ENCODE data around the gene SFR1. TPM values are rescaled to one million over a fixed set of nuclear protein-coding genes. Genes with fewer than 3 reads are reported as not detected.

SFR1 gene
- total RNA-seq (2014; rRNA removed; shearing (Covaris generic)), result 12.0 and 13.3 TPM in 2 replicates

- DNase-seq (ENCODE audit: low read depth), result peak; percentile 96
These were observed at the start of gene SFR1 for GRCh38 chr10:104121485-104122224. TSS of gene SFR1 (plus strand) at chr10:104122171. CDS start at chr10:104122184, 13 bp downstream.

GRCh38 chr10:104072786-104073185, 49.2 kb upstream of the SFR1 start:
- DNase-seq (ENCODE audit: low read depth), result no peak

- DNase-seq (ENCODE audit: low read depth), result no peak
These were observed 47.5 kb upstream of the SFR1 start for GRCh38 chr10:104074505-104074904.

GRCh38 chr10:104076743-104077160, 45.2 kb upstream of the SFR1 start:
- DNase-seq (ENCODE audit: low read depth), result peak; percentile 75

- peak; percentile 30 for DNase-seq (ENCODE audit: low read depth)
These were observed 44.7 kb upstream of the SFR1 start for GRCh38 chr10:104077247-104077646.

GRCh38 chr10:104077663-104078151, 44.3 kb upstream of the SFR1 start:
- DNase-seq (ENCODE audit: low read depth), result no peak

- peak; percentile 34 for DNase-seq (ENCODE audit: low read depth)
These were observed 41.2 kb upstream of the SFR1 start for GRCh38 chr10:104080762-104081161.

GRCh38 chr10:104081998-104082397, 40.0 kb upstream of the SFR1 start:
- DNase-seq (ENCODE audit: low read depth), result no peak

- no peak for DNase-seq (ENCODE audit: low read depth)
These were observed 37.4 kb upstream of the SFR1 start for GRCh38 chr10:104084482-104085142.

- peak; percentile 26 for DNase-seq (ENCODE audit: low read depth)
These were observed 36.1 kb upstream of the SFR1 start, which contains the start of gene COL17A1 for GRCh38 chr10:104085801-104086400. TSS of gene COL17A1 (minus strand) at chr10:104085880. CDS start at chr10:104080673, 5,207 bp downstream.

- no peak for DNase-seq (ENCODE audit: low read depth)
These were observed 33.7 kb upstream of the SFR1 start for GRCh38 chr10:104088239-104088638.

- DNase-seq (ENCODE audit: low read depth), result no peak
These were observed 32.4 kb upstream of the SFR1 start for GRCh38 chr10:104089621-104090020.

GRCh38 chr10:104090611-104091010, 31.4 kb upstream of the SFR1 start:
- no peak for DNase-seq (ENCODE audit: low read depth)

GRCh38 chr10:104092749-104093148, 29.2 kb upstream of the SFR1 start:
- DNase-seq (ENCODE audit: low read depth), result no peak

- no peak for DNase-seq (ENCODE audit: low read depth)
These were observed 25.3 kb upstream of the SFR1 start for GRCh38 chr10:104096692-104097091.

GRCh38 chr10:104098358-104098925, 23.5 kb upstream of the SFR1 start:
- no peak for DNase-seq (ENCODE audit: low read depth)

- no peak for DNase-seq (ENCODE audit: low read depth)
These were observed 22.7 kb upstream of the SFR1 start for GRCh38 chr10:104099269-104099668.

- DNase-seq (ENCODE audit: low read depth), result no peak
These were observed 22.0 kb upstream of the SFR1 start for GRCh38 chr10:104099941-104100340.

- DNase-seq (ENCODE audit: low read depth), result no peak
These were observed 21.2 kb upstream of the SFR1 start for GRCh38 chr10:104100795-104101194.

- DNase-seq (ENCODE audit: low read depth), result no peak
These were observed 20.1 kb upstream of the SFR1 start for GRCh38 chr10:104101902-104102301.

GRCh38 chr10:104103956-104104355, 18.0 kb upstream of the SFR1 start:
- no peak for DNase-seq (ENCODE audit: low read depth)

- DNase-seq (ENCODE audit: low read depth), result no peak
These were observed 17.6 kb upstream of the SFR1 start for GRCh38 chr10:104104418-104104817.

Measured in RPMI7951 (cell line).